HUES6 (cell line): ENCODE data around the gene GFI1.
A peak's percentile ranks its signal among the peaks of the same experiment; 100 is the strongest.

Experiments used
- H3K27ac ChIP-seq: 2 replicates; pipeline ENCODE4 v1.7.0; 2013; ENCODE audit warnings: low read depth, mild to moderate bottlenecking, low read length, inconsistent platforms
- H3K27me3 ChIP-seq: 2 replicates; pipeline ENCODE4 v1.6.1; 2013; ENCODE audit warnings: low read length; ENCODE audit not compliant: control insufficient read depth, insufficient read depth
- H3K36me3 ChIP-seq: 2 replicates; pipeline ENCODE4 v1.6.1; 2013; ENCODE audit warnings: low read length; ENCODE audit not compliant: control insufficient read depth, insufficient read depth
- H3K4me1 ChIP-seq: 2 replicates; pipeline ENCODE4 v1.6.1; 2013; ENCODE audit warnings: low read length; ENCODE audit not compliant: control insufficient read depth, insufficient read depth
- H3K4me3 ChIP-seq: 2 replicates; pipeline ENCODE4 v1.5.1; 2013; ENCODE audit warnings: low read depth, low read length
- H3K9ac ChIP-seq: one replicate; pipeline ENCODE4 v1.6.1; 2013; ENCODE audit warnings: mild to moderate bottlenecking, low read length
- H3K9me3 ChIP-seq: 2 replicates; pipeline ENCODE4 v1.6.1; 2013; ENCODE audit warnings: low read depth, low read length; ENCODE audit not compliant: control insufficient read depth, insufficient read depth

Gene GFI1

GRCh38 chr1:92480200-92480812 lies 6.4 kb downstream of the GFI1 start:
- Histone ChIP-seq H3K36me3 (no peaks in the 10 kb centered on the region), H3K27me3 (peaks cover 100% of the 10 kb centered on the region), H3K4me1 (peaks cover 46% of the 10 kb centered on the region)

DNA sequence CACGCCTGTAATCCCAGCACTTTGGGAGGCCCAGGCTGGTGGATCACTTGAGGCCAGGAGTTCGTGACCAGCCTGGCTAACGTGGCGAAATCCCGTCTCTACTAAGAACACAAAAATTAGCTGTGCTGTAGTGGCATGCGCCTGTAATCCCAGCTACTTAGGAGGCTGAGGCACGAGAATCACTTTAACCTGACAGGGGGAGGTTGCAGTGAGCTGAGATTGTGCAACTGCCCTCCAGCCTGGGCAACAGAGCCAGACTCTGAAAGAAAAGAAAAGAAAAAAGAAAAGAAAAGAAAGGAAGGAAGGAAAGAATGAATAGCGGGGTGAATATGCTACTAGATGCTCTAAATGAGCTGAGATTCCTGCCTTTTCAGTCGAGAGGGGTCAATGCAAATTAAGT lies 7.1 kb downstream of the GFI1 start:
- Histone ChIP-seq H3K9ac (no peak overlapping the region), H3K27me3 (peaks cover 100% of the 10 kb centered on the region), H3K9me3 (no peaks in the 10 kb centered on the region), H3K4me3 (no peak overlapping the region), H3K4me1 (peaks cover 39% of the 10 kb centered on the region), H3K36me3 (no peaks in the 10 kb centered on the region), H3K27ac (no peak overlapping the region)

More at GRCh38 chr1:92480200-92480812, 6.4 kb downstream of the GFI1 start:
- peak overlapping the region; percentile 52 for H3K4me3 ChIP-seq
- no peaks in the 10 kb centered on the region for H3K9me3 ChIP-seq
- no peak overlapping the region for H3K9ac ChIP-seq
- no peak overlapping the region for H3K27ac ChIP-seq

DNA sequence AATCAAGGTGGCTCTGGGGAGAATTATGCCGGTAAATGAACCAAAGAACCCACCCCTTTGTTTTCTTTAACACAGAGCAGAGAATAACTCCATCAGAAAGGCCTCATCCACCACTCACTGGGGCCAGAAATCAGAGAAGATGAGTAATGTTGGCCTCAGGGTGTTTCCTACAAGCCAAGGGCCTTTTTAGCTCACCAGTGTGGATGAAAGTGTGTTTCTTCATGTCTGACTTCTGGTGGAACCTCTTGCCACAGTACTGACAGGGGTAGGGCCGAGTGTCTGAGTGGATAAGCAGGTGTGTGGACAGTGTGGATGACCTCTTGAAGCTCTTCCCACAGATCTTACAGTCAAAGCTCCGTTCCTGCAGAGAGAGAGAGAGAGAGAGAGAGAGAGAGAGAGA lies 8.3 kb downstream of the GFI1 start:
- H3K27ac ChIP-seq: no peak overlapping the region
- H3K4me3 ChIP-seq: no peak overlapping the region
- H3K36me3 ChIP-seq: no peaks in the 10 kb centered on the region
- H3K27me3 ChIP-seq: peaks cover 99% of the 10 kb centered on the region
- H3K4me1 ChIP-seq: peaks cover 37% of the 10 kb centered on the region
- H3K9me3 ChIP-seq: no peaks in the 10 kb centered on the region
- no peak overlapping the region for H3K9ac ChIP-seq

DNA sequence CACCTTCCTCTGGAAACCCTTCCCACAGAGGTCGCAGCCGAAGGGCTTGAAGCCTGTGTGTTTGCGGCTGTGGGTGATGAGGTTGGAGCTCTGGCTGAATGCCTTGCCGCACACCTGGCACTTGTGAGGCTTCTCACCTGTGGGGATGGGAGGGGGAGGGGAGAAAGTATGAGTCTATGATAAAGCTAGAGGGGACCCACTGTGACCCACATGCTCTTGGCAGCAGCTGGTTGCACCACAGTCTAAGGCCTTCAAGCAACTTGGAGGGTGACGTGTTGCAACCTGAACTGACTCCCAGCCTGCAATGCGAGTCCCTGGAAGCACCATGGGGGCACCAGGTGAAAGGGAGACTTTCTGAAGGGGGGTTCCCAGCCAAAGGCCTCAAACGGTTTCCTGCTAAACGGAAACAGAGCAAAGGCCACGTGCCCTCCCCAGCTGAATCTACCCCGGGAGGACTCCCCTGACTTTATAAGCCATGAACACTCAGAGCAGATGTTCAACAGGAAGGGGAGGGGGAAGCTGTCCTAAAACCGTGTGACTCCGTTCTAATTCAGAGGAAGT lies 10.6 kb downstream of the GFI1 start:
- no peak overlapping the region for H3K9ac ChIP-seq
- H3K4me1 ChIP-seq: peaks cover 18% of the 10 kb centered on the region
- H3K27me3 ChIP-seq: peaks cover 87% of the 10 kb centered on the region
- no peak overlapping the region for H3K4me3 ChIP-seq
- no peaks in the 10 kb centered on the region for H3K36me3 ChIP-seq
- no peak overlapping the region for H3K27ac ChIP-seq
- no peaks in the 10 kb centered on the region for H3K9me3 ChIP-seq

- Histone ChIP-seq H3K36me3 (no peaks in the 10 kb centered on the region), H3K9ac (no peak overlapping the region), H3K4me3 (no peak overlapping the region), H3K4me1 (peaks cover 12% of the 10 kb centered on the region), H3K9me3 (no peaks in the 10 kb centered on the region), H3K27me3 (peaks cover 75% of the 10 kb centered on the region), H3K27ac (no peak overlapping the region)
Measured at GRCh38 chr1:92475029-92475428, 11.7 kb downstream of the GFI1 start.

GRCh38 chr1:92473781-92474495 lies 12.8 kb downstream of the GFI1 start:
- H3K9me3 ChIP-seq: no peaks in the 10 kb centered on the region
- H3K4me1 ChIP-seq: peaks cover 12% of the 10 kb centered on the region
- no peak overlapping the region for H3K4me3 ChIP-seq
- no peak overlapping the region for H3K27ac ChIP-seq
- no peak overlapping the region for H3K9ac ChIP-seq
- H3K36me3 ChIP-seq: no peaks in the 10 kb centered on the region
- H3K27me3 ChIP-seq: peaks cover 64% of the 10 kb centered on the region

DNA sequence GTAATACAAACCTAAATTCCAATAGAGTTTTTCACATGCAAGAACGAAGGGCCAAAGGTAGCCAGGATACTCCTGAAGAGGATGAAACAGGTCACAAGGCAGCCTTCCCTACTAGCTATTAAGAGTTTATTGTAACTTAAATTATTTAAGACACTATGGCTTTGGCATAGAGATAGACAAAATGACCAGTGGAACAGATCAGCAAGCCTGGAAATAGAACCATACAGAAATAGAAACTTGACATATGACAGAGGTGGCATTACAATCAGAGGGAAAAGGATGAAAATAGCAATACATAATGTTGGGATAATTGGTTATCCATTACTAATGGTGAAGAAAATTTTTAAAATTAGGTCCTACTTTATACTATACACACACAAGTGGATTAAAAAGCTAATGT lies 16.5 kb downstream of the GFI1 start:
- peaks cover 5% of the 10 kb centered on the region; the same call in 1 of the 2 replicates for H3K4me1 ChIP-seq
- no peak overlapping the region for H3K27ac ChIP-seq
- no peaks in the 10 kb centered on the region for H3K9me3 ChIP-seq
- no peak overlapping the region for H3K9ac ChIP-seq
- H3K36me3 ChIP-seq: no peaks in the 10 kb centered on the region
- peaks cover 27% of the 10 kb centered on the region for H3K27me3 ChIP-seq
- H3K4me3 ChIP-seq: no peak overlapping the region

GRCh38 chr1:92466683-92467352 lies 19.9 kb downstream of the GFI1 start:
- no peak overlapping the region for H3K9ac ChIP-seq
- no peak overlapping the region for H3K27ac ChIP-seq
- no peaks in the 10 kb centered on the region for H3K4me1 ChIP-seq
- H3K9me3 ChIP-seq: no peaks in the 10 kb centered on the region
- no peaks in the 10 kb centered on the region for H3K36me3 ChIP-seq
- H3K27me3 ChIP-seq: no peaks in the 10 kb centered on the region
- H3K4me3 ChIP-seq: no peak overlapping the region

DNA sequence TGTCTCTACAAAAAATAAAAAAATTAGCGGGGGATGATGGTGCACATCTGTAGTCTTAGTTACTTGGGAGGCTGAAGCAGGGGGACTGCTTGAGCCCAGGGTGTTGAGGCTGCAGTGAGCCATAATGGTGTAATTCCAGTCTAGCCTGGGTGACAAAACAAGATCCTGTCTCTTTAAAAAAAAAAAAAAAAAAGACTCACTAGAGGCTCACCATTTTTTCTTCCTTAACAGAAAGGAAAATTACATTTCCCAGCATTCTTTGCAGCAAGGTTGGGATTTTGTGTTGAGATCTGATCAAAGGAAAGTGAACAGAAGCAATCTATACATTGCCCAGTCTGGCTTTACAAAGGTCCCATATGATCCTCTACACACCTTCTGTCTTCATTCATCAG lies 21.5 kb downstream of the GFI1 start:
- no peak overlapping the region for H3K27ac ChIP-seq
- H3K9me3 ChIP-seq: no peaks in the 10 kb centered on the region
- no peak overlapping the region for H3K4me3 ChIP-seq
- no peaks in the 10 kb centered on the region for H3K4me1 ChIP-seq
- no peaks in the 10 kb centered on the region for H3K27me3 ChIP-seq
- H3K9ac ChIP-seq: no peak overlapping the region
- H3K36me3 ChIP-seq: no peaks in the 10 kb centered on the region

GRCh38 chr1:92464588-92465255 lies 22.0 kb downstream of the GFI1 start:
- Histone ChIP-seq H3K9ac (no peak overlapping the region), H3K4me3 (no peak overlapping the region), H3K4me1 (no peaks in the 10 kb centered on the region), H3K36me3 (no peaks in the 10 kb centered on the region), H3K27me3 (no peaks in the 10 kb centered on the region), H3K9me3 (no peaks in the 10 kb centered on the region), H3K27ac (no peak overlapping the region)
